Heart right ventricle (tissue), 16 donors: ENCODE results near the gene CLCN7. TPM values are rescaled to one million over a fixed set of nuclear protein-coding genes. Genes with fewer than 3 reads are reported as not detected.

Experiments used
- ATAC-seq, 8 donors: fragments of 200-7000 bp; cut with Tn5 transposase; one replicate each; pipeline ENCODE4 v1.9.1; 2020; ENCODE audit warnings: mild to moderate bottlenecking in 8 of 8, moderate library complexity in 8 of 8, moderate number of reproducible peaks in 1 of 8
- DNase-seq, 2 donors: peaks; one replicate each; pipeline ENCODE4 v3.0.0-alpha.2; 2020
- H3K27ac ChIP-seq, 10 donors: fragments of 200-600 bp; sonication (generic) in 2 of 10; one replicate each; pipeline versions ENCODE4 v1.5.0 to v1.8.0; 2020 to 2022; ENCODE audit warnings: mild to moderate bottlenecking in 3 of 10
- H3K27me3 ChIP-seq, 7 donors: fragments of 200-600 bp; one replicate each; pipeline ENCODE4 v1.8.0; 2021 to 2022; ENCODE audit warnings: mild to moderate bottlenecking in 2 of 7
- H3K36me3 ChIP-seq, 9 donors: fragments of 200-600 bp; sonication (generic) in 1 of 9; one replicate each; pipeline versions ENCODE4 v1.5.0 to v1.8.0; 2020 to 2022; ENCODE audit warnings: mild to moderate bottlenecking in 2 of 9
- H3K4me1 ChIP-seq, 9 donors: fragments of 200-600 bp; sonication (generic) in 1 of 9; one replicate each; pipeline versions ENCODE4 v1.5.0 to v1.8.0; 2020 to 2022; ENCODE audit warnings: mild to moderate bottlenecking in 4 of 9
- H3K4me3 ChIP-seq, 10 donors: fragments of 200-600 bp; sonication (generic) in 2 of 10; one replicate each; pipeline versions ENCODE4 v1.5.0 to v1.8.0; 2020 to 2022; ENCODE audit warnings: mild to moderate bottlenecking in 7 of 10, moderate library complexity in 2 of 10
- H3K9me3 ChIP-seq, 11 donors: fragments of 200-600 bp in 10 of 11; sonication (generic) in 2 of 11; one replicate each; pipeline versions ENCODE4 v1.5.0 to v1.8.0; 2013 to 2022; ENCODE audit warnings: mild to moderate bottlenecking in 2 of 11, control low read depth in 1 of 11, moderate library complexity in 1 of 11
- WGBS, 2 donors: extraction: QIAGEN DNeasy Blood & Tissue Kit; methylation state at CpG; one replicate each; pipeline ENCODE4 v1.1.7; 2013; ENCODE audit warnings: inconsistent platforms in 1 of 2; 5-methylcytosine and 5-hydroxymethylcytosine counted together
- intact Hi-C, 10 donors: fragments of 100-400 bp; cut with DNase I; formaldehyde crosslinking; loops; one replicate each; pipeline versions ENCODE4 v1.11.1 to v1.14.2; 2022
- polyA plus RNA-seq, 2 donors: library from polyadenylated mRNA; stranded (reverse); fragments of 200-250 nt; gene quantifications; one replicate each; pipeline ENCODE4 v1.2.3, GENCODE V29; 2013
- total RNA-seq, 10 donors: library from RNA; stranded (reverse); fragmentation: NEBNext Ultra II Directional in 3 of 10; extraction: Animal tissue kit (Norgen Biotek cat#: 25700) in 3 of 10; gene quantifications; one replicate each; pipeline versions ENCODE4 v1.2.1 to v1.2.4, GENCODE V29; 2021 to 2023
- TF ChIP-seq, protein P1 (sequence below), 9 donors: fragments of 200-600 bp; sonication (generic) in 2 of 9; IDR thresholded peaks; one replicate each; pipeline versions ENCODE4 v1.5.0 to v1.8.0; 2021 to 2022; ENCODE audit warnings: antibody characterized with exemption in 9 of 9, mild to moderate bottlenecking in 5 of 9, moderate library complexity in 1 of 9
- donor health status: Arrhythmogenic right ventricular cardiomyopathy.
- donor health status: ischemic (EF 13 %, LVEDD 7.1; RV severe dilation, severe dysfunction).
- donor health status: healthy with polysubstance abuse.
- donor health status: DM: no; HTN: yes; CAD: no.
- donor health status: DM: no; HTN: no; CAD: no.
- donor health status: ischemic (EF 25% LVEDD 6.9; RV normal size, moderate dysfunction).
- donor health status: ischemic (EF 25% LVEDD 5.7; RV mildly dilated, moderate dysfunction).
- donor health status: healthy.
- donor health status: DM: yes; HTN: yes; CAD: no.
- donor health status: Ischemic cardiomyopathy.
- donor health status: ischemic (EF 35%, LVEDD 5.7; RV mildly dilated, moderate dysfunction).
- donor health status: nonischemic (EF 11% LVEDD 7.7; RV severe dilation, severe dysfunction).
- donor health status: DM: yes; HTN: yes; CAD: no.
- donor health status: PGD.
- donor health status: ischemic (EF 29% LVEDD 5.4; RV normal size, mild dysfunction).
- donor health status: nonischemic (EF 23%, LVEDD 6.1; RV moderate dilation, normal function).

Gene CLCN7
- total and polyA plus RNA-seq, 12 donors: 29.5 to 60.6 (median 35.1) TPM

DNA sequence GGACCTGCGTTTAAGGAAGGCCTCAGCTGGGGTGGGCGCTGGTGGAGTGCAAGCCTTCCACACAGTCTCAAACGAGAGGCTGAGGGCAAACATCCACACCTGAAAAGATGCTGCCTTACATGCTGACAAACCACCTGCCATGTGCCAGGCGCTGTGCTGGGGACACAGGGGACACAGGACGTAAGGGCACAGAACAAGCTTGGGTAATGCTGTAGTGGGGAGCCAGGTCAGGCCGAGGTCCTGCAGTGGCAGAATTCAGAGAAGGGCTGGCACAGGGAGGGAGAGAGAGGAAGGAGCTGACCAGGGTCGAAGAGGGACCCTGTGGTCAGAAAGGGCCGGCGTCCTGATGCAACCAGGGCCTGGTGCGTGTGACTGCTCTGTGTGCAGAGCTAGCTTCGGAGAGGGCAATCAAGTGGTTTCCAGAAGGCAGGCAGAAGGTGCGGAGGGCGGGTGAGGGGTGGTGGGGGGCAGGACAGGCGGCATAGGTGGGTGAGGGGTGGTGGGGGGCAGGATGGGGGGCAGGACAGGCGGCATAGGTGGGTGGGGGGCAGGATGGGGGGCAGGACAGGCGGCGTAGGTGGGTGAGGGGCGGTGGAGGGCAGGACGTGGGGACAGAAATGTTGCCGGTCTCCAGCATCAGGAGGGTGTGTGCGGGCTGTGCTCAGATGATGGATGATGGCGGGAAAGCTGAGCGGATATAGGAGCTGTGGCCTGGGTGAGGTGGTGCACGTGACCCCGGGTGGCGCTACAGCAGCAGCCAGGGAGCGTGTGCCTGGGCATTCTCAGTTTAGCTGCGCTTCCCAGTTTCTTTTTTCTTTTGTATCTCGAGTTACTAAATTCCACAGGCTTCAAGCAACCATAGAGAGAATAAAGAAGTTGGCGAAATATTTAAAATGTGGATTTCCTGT, 37.1 kb upstream of the CLCN7 start:
- intact Hi-C loops: no loop called here
- H3K36me3 ChIP-seq: peaks cover 0 to 38% (median 0%) of the 10 kb centered on the region in 9 donors
- 82 to 85% methylated on average over 29 to 30 of the region's 30 CpGs for WGBS, 2 donors
- no peaks in the 10 kb centered on the region for H3K27me3 ChIP-seq
- peaks cover 18 to 48% (median 27%) of the 10 kb centered on the region in 9 donors for H3K4me1 ChIP-seq
- H3K27ac ChIP-seq: peak overlapping the region in 2 of 10 donors; percentile 49 to 53
- H3K4me3 ChIP-seq: no peak overlapping the region
- TF ChIP-seq, protein P1, sequence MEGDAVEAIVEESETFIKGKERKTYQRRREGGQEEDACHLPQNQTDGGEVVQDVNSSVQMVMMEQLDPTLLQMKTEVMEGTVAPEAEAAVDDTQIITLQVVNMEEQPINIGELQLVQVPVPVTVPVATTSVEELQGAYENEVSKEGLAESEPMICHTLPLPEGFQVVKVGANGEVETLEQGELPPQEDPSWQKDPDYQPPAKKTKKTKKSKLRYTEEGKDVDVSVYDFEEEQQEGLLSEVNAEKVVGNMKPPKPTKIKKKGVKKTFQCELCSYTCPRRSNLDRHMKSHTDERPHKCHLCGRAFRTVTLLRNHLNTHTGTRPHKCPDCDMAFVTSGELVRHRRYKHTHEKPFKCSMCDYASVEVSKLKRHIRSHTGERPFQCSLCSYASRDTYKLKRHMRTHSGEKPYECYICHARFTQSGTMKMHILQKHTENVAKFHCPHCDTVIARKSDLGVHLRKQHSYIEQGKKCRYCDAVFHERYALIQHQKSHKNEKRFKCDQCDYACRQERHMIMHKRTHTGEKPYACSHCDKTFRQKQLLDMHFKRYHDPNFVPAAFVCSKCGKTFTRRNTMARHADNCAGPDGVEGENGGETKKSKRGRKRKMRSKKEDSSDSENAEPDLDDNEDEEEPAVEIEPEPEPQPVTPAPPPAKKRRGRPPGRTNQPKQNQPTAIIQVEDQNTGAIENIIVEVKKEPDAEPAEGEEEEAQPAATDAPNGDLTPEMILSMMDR (IDR thresholded peaks at IDR 0.05): no peak
- peaks cover 0 to 16% (median 7%) of the 10 kb centered on the region in 11 donors for H3K9me3 ChIP-seq
- ATAC-seq (no peak), DNase-seq (no peak)

DNA sequence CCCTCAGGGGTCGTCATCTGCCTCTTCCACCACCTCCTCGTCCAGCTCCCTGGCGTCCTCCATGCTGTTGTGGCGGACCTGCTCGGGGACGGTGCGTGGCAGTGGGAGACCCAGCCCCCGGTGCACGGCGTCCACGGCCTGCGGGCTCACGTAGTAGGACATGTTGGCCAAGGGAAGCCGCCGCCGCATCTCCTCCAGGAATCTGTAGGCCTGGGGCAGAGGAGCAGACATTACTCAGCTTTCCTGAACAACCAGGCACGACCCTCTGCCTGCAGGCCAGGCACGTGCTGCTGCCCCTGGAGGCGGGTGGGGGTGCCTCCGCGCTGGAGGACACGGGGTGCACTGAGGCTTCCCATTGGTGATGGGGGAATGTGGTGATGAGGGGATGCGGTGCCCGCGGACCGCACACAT, 36.1 kb upstream of the CLCN7 start:
- intact Hi-C loops: loop anchor here in 1 of 10 donors (1.0 kb wide), 1 partner anchor 21 kb away; no protein-coding TSS in a partner anchor
- 92 to 95% methylated on average over 26 of the region's 26 CpGs for WGBS, 2 donors
- H3K36me3 ChIP-seq: peaks cover 0 to 48% (median 0%) of the 10 kb centered on the region in 9 donors
- H3K9me3 ChIP-seq: peaks cover 0 to 16% (median 7%) of the 10 kb centered on the region in 11 donors
- ATAC-seq: no peak
- H3K4me1 ChIP-seq: peaks cover 18 to 48% (median 27%) of the 10 kb centered on the region in 9 donors
- no peaks in the 10 kb centered on the region for H3K27me3 ChIP-seq
- no peak overlapping the region for H3K4me3 ChIP-seq
- TF ChIP-seq, protein P1 (IDR thresholded peaks at IDR 0.05): no peak
- no peak for DNase-seq
- peak overlapping the region in 5 of 10 donors; percentile 83 to 96 (median 89) for H3K27ac ChIP-seq

DNA sequence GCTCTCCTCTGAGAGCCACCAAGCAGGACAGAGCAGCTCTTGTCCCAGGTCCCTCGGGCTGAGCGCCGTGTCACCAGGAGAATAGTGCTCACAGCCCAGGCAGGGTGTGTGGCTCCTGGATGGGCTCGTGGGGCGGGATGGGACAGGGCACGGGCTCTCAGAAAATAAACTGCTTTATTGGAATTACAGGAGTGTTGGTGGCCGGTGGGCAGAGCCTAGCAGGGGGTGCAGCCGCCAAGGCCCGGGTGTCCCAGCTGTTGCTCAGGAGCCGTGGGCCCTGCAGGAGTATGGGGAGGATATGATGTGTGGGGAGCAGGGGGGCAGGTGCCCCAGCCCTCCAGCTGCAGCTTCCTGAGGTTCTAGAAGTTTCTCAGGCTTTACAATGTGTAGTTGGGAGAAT, 35.4 kb upstream of the CLCN7 start:
- 69 to 73% methylated on average over 10 of the region's 10 CpGs for WGBS, 2 donors
- H3K27ac ChIP-seq: peak overlapping the region; percentile 80 to 98 (median 89)
- H3K9me3 ChIP-seq: peaks cover 0 to 16% (median 7%) of the 10 kb centered on the region in 11 donors
- intact Hi-C loops: loop anchor here in 1 of 10 donors (1.0 kb wide), 1 partner anchor 22 kb away; no protein-coding TSS in a partner anchor
- ATAC-seq (peak in 2 of 8 donors; percentile 14 to 16), DNase-seq (no peak)
- H3K4me1 ChIP-seq: peaks cover 18 to 48% (median 27%) of the 10 kb centered on the region in 9 donors
- H3K27me3 ChIP-seq: no peaks in the 10 kb centered on the region
- no peak overlapping the region for H3K4me3 ChIP-seq
- H3K36me3 ChIP-seq: peaks cover 0 to 54% (median 0%) of the 10 kb centered on the region in 9 donors
- TF ChIP-seq, protein P1 (IDR thresholded peaks at IDR 0.05): no peak
